HEK293 (cell line): ENCODE measurements around the gene DSG2.
A peak's percentile ranks its signal among the peaks of the same experiment; 100 is the strongest.
"Not testable (repeated sequence)": the region's sequence is repeated elsewhere in the genome, so short reads cannot be mapped to it uniquely, and the experiment has no call there.

Experiments used
- CTCF ChIA-PET: fragments of 350-600 bp; formaldehyde crosslinking; extraction: SDS; loops from one replicate; lab custom pipeline; 2021; ENCODE audit warnings: antibody characterized with exemption; lab: Yijun Ruan, JAX
- POLR2A ChIA-PET: fragments of 300-600 bp; formaldehyde crosslinking; extraction: SDS; loops from one replicate; lab custom pipeline; 2020; ENCODE audit warnings: antibody characterized with exemption, inconsistent platforms; lab: Yijun Ruan, JAX
- H3K27ac ChIP-seq: fragments of 200-500 bp; sonication (Bioruptor generic); 2 replicates; pipeline ENCODE4 v1.5.1; 2014; ENCODE audit warnings: low read depth, low read length, control low read depth, inconsistent platforms; ENCODE audit errors: extremely low read depth
- H3K36me3 ChIP-seq, 2 experiments: fragments of 200-500 bp in 1 of 2; sonication (Bioruptor generic) in 1 of 2; 1 replicate in 1 of 2; 2 replicates in 1 of 2; pipeline ENCODE4 v1.5.1; 2014 to 2017; ENCODE audit warnings: inconsistent platforms in 2 of 2, low read length in 2 of 2; ENCODE audit not compliant: control insufficient read depth in 2 of 2, insufficient read depth in 1 of 2
- H3K4me1 ChIP-seq: fragments of 200-500 bp; sonication (Bioruptor generic); 2 replicates; pipeline ENCODE4 v1.5.1; 2014; ENCODE audit warnings: mild to moderate bottlenecking, low read length, inconsistent platforms; ENCODE audit not compliant: control insufficient read depth, insufficient read depth
- H3K4me3 ChIP-seq: 2 replicates; pipeline ENCODE4 v1.5.1; 2011; ENCODE audit warnings: low read depth, mild to moderate bottlenecking, control low read depth, low read length, moderate library complexity
- H3K9me3 ChIP-seq: fragments of 200-500 bp; sonication (Bioruptor generic); 2 replicates; pipeline ENCODE4 v1.5.1; 2014; ENCODE audit warnings: low read depth, low read length, inconsistent platforms; ENCODE audit not compliant: control insufficient read depth, insufficient read depth
- BCL11A ChIP-seq: fragments of 450-650 bp; formaldehyde crosslinking; IDR thresholded peaks from 2 replicates; pipeline ENCODE4 v1.5.1; 2016; ENCODE audit warnings: low read depth, missing biosample characterization, missing genetic modification characterization
- CTCF ChIP-seq: fragments of 450-650 bp; formaldehyde crosslinking; IDR thresholded peaks from 2 replicates; pipeline ENCODE4 v1.5.1; 2016; ENCODE audit warnings: missing biosample characterization, missing genetic modification characterization
- IKZF3 ChIP-seq: fragments of 450-650 bp; IDR thresholded peaks from 2 replicates; pipeline ENCODE4 v1.5.0; 2018; ENCODE audit warnings: missing biosample characterization, mild to moderate bottlenecking, missing genetic modification characterization, moderate library complexity
- ZBTB26 ChIP-seq: fragments of 450-650 bp; formaldehyde crosslinking; optimal IDR thresholded peaks from 2 replicates; pipeline ENCODE3; 2016; ENCODE audit warnings: missing biosample characterization, mild to moderate bottlenecking, missing genetic modification characterization
- ZNF146 ChIP-seq: fragments of 450-650 bp; formaldehyde crosslinking; IDR thresholded peaks from 2 replicates; pipeline ENCODE4 v1.5.1; 2016; ENCODE audit warnings: missing biosample characterization, missing genetic modification characterization
- ZNF324 ChIP-seq: fragments of 450-650 bp; formaldehyde crosslinking; IDR thresholded peaks from 2 replicates; pipeline ENCODE4 v1.5.1; 2016; ENCODE audit warnings: missing biosample characterization, missing genetic modification characterization
- ZNF335 ChIP-seq: fragments of 450-650 bp; formaldehyde crosslinking; conservative IDR thresholded peaks from 2 replicates; pipeline ENCODE4 v1.5.1; 2016; ENCODE audit warnings: missing biosample characterization, missing genetic modification characterization
- ZNF433 ChIP-seq: fragments of 450-650 bp; formaldehyde crosslinking; IDR thresholded peaks from 2 replicates; pipeline ENCODE4 v1.5.1; 2016; ENCODE audit warnings: missing biosample characterization, missing genetic modification characterization, low read depth
- ZNF449 ChIP-seq: fragments of 450-650 bp; formaldehyde crosslinking; IDR thresholded peaks from 2 replicates; pipeline ENCODE4 v1.5.1; 2017; ENCODE audit warnings: missing biosample characterization, mild to moderate bottlenecking, missing genetic modification characterization, moderate library complexity
- ZNF473 ChIP-seq: fragments of 450-650 bp; formaldehyde crosslinking; IDR thresholded peaks from 2 replicates; pipeline ENCODE4 v1.5.1; 2017; ENCODE audit warnings: missing biosample characterization, missing genetic modification characterization
- ZNF555 ChIP-seq: fragments of 450-650 bp; formaldehyde crosslinking; conservative IDR thresholded peaks from 2 replicates; pipeline ENCODE4 v1.5.1; 2017; ENCODE audit warnings: missing biosample characterization, mild to moderate bottlenecking, missing genetic modification characterization, inconsistent platforms
- ZNF623 ChIP-seq: fragments of 450-650 bp; formaldehyde crosslinking; IDR thresholded peaks from 2 replicates; pipeline ENCODE4 v1.5.1; 2016; ENCODE audit warnings: missing biosample characterization, missing genetic modification characterization
- ZNF658 ChIP-seq: fragments of 450-650 bp; formaldehyde crosslinking; IDR thresholded peaks from 2 replicates; pipeline ENCODE4; 2016; ENCODE audit warnings: missing biosample characterization, missing genetic modification characterization
- ZNF692 ChIP-seq: fragments of 450-650 bp; formaldehyde crosslinking; IDR thresholded peaks from 2 replicates; pipeline ENCODE4 v1.5.1; 2016; ENCODE audit warnings: missing biosample characterization, missing genetic modification characterization
- ZNF785 ChIP-seq: fragments of 450-650 bp; formaldehyde crosslinking; IDR thresholded peaks from 2 replicates; pipeline ENCODE4 v1.5.1; 2016; ENCODE audit warnings: missing biosample characterization, missing genetic modification characterization
- ZXDB ChIP-seq: fragments of 450-650 bp; formaldehyde crosslinking; IDR thresholded peaks from 2 replicates; pipeline ENCODE4 v1.5.1; 2016; ENCODE audit warnings: missing biosample characterization, missing genetic modification characterization
- TF ChIP-seq, protein P1 (sequence below): fragments of 450-650 bp; formaldehyde crosslinking; IDR thresholded peaks from 2 replicates; pipeline ENCODE4 v1.5.1; 2016; ENCODE audit warnings: missing biosample characterization, missing genetic modification characterization, borderline replicate concordance
- TF ChIP-seq, protein P2 (sequence below): fragments of 450-650 bp; formaldehyde crosslinking; IDR thresholded peaks from 2 replicates; pipeline ENCODE4 v1.5.1; 2016; ENCODE audit warnings: missing biosample characterization, missing genetic modification characterization
- TF ChIP-seq, protein P3 (sequence below): fragments of 450-650 bp; formaldehyde crosslinking; IDR thresholded peaks from 2 replicates; pipeline ENCODE4 v1.5.1; 2016; ENCODE audit warnings: missing biosample characterization, missing genetic modification characterization

DSG2 gene

GRCh38 chr18:31493941-31494340 lies 4.0 kb upstream of the DSG2 start (continued):
- TF ChIP-seq, protein P1, sequence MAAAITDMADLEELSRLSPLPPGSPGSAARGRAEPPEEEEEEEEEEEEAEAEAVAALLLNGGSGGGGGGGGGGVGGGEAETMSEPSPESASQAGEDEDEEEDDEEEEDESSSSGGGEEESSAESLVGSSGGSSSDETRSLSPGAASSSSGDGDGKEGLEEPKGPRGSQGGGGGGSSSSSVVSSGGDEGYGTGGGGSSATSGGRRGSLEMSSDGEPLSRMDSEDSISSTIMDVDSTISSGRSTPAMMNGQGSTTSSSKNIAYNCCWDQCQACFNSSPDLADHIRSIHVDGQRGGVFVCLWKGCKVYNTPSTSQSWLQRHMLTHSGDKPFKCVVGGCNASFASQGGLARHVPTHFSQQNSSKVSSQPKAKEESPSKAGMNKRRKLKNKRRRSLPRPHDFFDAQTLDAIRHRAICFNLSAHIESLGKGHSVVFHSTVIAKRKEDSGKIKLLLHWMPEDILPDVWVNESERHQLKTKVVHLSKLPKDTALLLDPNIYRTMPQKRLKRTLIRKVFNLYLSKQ (tag by site-specific recombination), result no peak
- TF ChIP-seq ZNF658 (no peak), CTCF (tag by site-specific recombination) (no peak), ZBTB26 (tag by site-specific recombination) (no peak), ZNF692 (tag by site-specific recombination) (no peak), ZXDB (tag by site-specific recombination) (no peak), ZNF623 (tag by site-specific recombination) (no peak), ZNF433 (tag by site-specific recombination) (no peak), ZNF555 (tag by site-specific recombination) (no peak), IKZF3 (tag by site-specific recombination) (no peak)
- TF ChIP-seq, protein P2, sequence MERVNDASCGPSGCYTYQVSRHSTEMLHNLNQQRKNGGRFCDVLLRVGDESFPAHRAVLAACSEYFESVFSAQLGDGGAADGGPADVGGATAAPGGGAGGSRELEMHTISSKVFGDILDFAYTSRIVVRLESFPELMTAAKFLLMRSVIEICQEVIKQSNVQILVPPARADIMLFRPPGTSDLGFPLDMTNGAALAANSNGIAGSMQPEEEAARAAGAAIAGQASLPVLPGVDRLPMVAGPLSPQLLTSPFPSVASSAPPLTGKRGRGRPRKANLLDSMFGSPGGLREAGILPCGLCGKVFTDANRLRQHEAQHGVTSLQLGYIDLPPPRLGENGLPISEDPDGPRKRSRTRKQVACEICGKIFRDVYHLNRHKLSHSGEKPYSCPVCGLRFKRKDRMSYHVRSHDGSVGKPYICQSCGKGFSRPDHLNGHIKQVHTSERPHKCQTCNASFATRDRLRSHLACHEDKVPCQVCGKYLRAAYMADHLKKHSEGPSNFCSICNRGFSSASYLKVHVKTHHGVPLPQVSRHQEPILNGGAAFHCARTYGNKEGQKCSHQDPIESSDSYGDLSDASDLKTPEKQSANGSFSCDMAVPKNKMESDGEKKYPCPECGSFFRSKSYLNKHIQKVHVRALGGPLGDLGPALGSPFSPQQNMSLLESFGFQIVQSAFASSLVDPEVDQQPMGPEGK (tag by site-specific recombination), result no peak

- H3K9me3 ChIP-seq, POLR2A ChIA-PET, H3K36me3 ChIP-seq, H3K27ac ChIP-seq, H3K4me3 ChIP-seq, H3K4me1 ChIP-seq: not testable (repeated sequence)
- CTCF ChIA-PET, result interaction anchor here (0.5 to 1.0 kb wide), 2 partner anchors 60 to 100 kb away, joined by 3 to 4 read pairs; no protein-coding TSS in a partner anchor
These were observed 3.2 kb upstream of the DSG2 start for GRCh38 chr18:31494705-31495244.

- POLR2A ChIA-PET, result interaction anchor here (0.5 to 1.0 kb wide), 3 partner anchors 16 to 455 kb away, joined by 3 to 8 read pairs (median 3); no protein-coding TSS in a partner anchor
- H3K36me3 ChIP-seq, result peaks cover 0 to 4% of the 10 kb centered on the region in 2 experiments; a peak in 1 of 3 replicates
- peak overlapping the region; percentile 64 for H3K4me3 ChIP-seq
- no peaks in the 10 kb centered on the region for H3K4me1 ChIP-seq
- H3K9me3 ChIP-seq, result no peaks in the 10 kb centered on the region
- TF ChIP-seq ZNF433 (tag by site-specific recombination) (no peak), ZNF785 (tag by site-specific recombination) (no peak), BCL11A (tag by site-specific recombination) (no peak), ZBTB26 (tag by site-specific recombination) (no peak), ZNF449 (tag by site-specific recombination) (no peak), ZNF146 (tag by site-specific recombination) (no peak), ZNF335 (tag by site-specific recombination) (no peak), ZNF473 (tag by site-specific recombination) (no peak), ZNF324 (no peak)
- TF ChIP-seq, protein P3, sequence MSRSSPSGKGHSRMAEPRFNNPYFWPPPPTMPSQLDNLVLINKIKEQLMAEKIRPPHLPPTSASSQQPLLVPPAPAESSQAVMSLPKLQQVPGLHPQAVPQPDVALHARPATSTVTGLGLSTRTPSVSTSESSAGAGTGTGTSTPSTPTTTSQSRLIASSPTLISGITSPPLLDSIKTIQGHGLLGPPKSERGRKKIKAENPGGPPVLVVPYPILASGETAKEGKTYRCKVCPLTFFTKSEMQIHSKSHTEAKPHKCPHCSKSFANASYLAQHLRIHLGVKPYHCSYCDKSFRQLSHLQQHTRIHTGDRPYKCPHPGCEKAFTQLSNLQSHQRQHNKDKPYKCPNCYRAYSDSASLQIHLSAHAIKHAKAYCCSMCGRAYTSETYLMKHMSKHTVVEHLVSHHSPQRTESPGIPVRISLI (tag by site-specific recombination), result no peak
- no peak overlapping the region; the same call in 1 of the 2 replicates for H3K27ac ChIP-seq
- CTCF ChIA-PET, result interaction anchor here (0.9 to 1.1 kb wide), 2 partner anchors 433 to 527 kb away, joined by 3 to 4 read pairs; no protein-coding TSS in a partner anchor
These were observed 557 bp upstream of the DSG2 start for GRCh38 chr18:31497404-31497835.
